ENCODE measurements around the gene VAV2. TPM values are rescaled to one million over a fixed set of nuclear protein-coding genes. Genes with fewer than 3 reads are reported as not detected.

VAV2 gene
- total and polyA plus RNA-seq, 2 of the 4 experiments (the other 2 are of a cell fraction), result 10.8 to 13.4 TPM

GRCh38 chr9:133861692-133862091, 130.4 kb downstream of the VAV2 start:
- Histone ChIP-seq H3K4me2 (ENCODE audit: low read depth, low read length) (no peak overlapping the region), H2BK20ac (ENCODE audit: low read depth, low read length) (no peak overlapping the region), H3K18ac (ENCODE audit: low read depth, low read length) (no peak overlapping the region), H3K9ac (ENCODE audit: low read depth, low read length) (no peak overlapping the region), H3K36me3 (ENCODE audit: control insufficient read depth, insufficient read depth, low read length) (peaks cover 9% of the 10 kb centered on the region; the same call in 1 of the 2 replicates), H2AK5ac (ENCODE audit: low read depth, low read length) (no peak overlapping the region), H4K5ac (ENCODE audit: low read depth, low read length) (no peak overlapping the region), H4K20me1 (ENCODE audit: insufficient read depth, low read length) (peaks cover 34% of the 10 kb centered on the region), H3K79me1 (ENCODE audit: low read depth in 1 of 2, low read length in 2 of 2) (peaks cover 19 to 60% of the 10 kb centered on the region in 2 experiments), H3K14ac (replicated peaks; ENCODE audit: low read depth, low read length) (no peak overlapping the region), H4K91ac (ENCODE audit: insufficient read depth, low read depth, low read length) (no peak overlapping the region), H3K27ac (ENCODE audit: insufficient read depth, low read length) (no peak overlapping the region), H2BK15ac (ENCODE audit: low read depth, low read length) (no peak overlapping the region), H2AFZ (replicated peaks; ENCODE audit: low read length, poor library complexity) (no peak overlapping the region), H3K27me3 (ENCODE audit: control insufficient read depth, insufficient read depth, low read length) (no peaks in the 10 kb centered on the region), H2BK120ac (ENCODE audit: low read depth, low read length) (no peak overlapping the region), H3K9me3 (ENCODE audit: control insufficient read depth, insufficient read depth, low read length) (peaks cover 5% of the 10 kb centered on the region), H3K56ac (ENCODE audit: extremely low read depth, insufficient read depth, low read length) (no peak overlapping the region), H2BK5ac (ENCODE audit: low read depth, low read length, poor library complexity, severe bottlenecking) (no peak overlapping the region), H3K4me1 (ENCODE audit: control insufficient read depth, insufficient read depth, low read length) (peaks cover 2% of the 10 kb centered on the region; the same call in 1 of the 2 replicates), H3K23ac (ENCODE audit: low read depth, low read length) (no peak overlapping the region), H2AK9ac (replicated peaks; ENCODE audit: low read depth, low read length, poor library complexity) (no peak overlapping the region), H4K8ac (ENCODE audit: low read depth in 2 of 2, low read length in 2 of 2) (no peak overlapping the region), H3K4me3 (ENCODE audit: insufficient read depth, low read depth, low read length) (no peak overlapping the region), H3K4ac (ENCODE audit: low read depth, low read length) (no peak overlapping the region), H3K9me1 (ENCODE audit: insufficient read depth, low read length) (0 out of 2 replicates have a peak, but pooled peaks cover 8% of the 10 kb centered on the region)
- ATAC-seq (ENCODE audit: low read depth) (no peak), DNase-seq (no peak)
- intact Hi-C loops (cut with micrococcal nuclease) (no loop called here), dilution Hi-C loops (cut with HindIII; ENCODE audit: low sequenced_read_pairs, unreplicated experiment) (no loop called here), in situ Hi-C loops (cut with MboI; ENCODE audit: low sequenced_read_pairs) (no loop called here)
- ChIA-PET POLR2A (ENCODE audit: unreplicated experiment) (no interaction called here), CTCF (no interaction called here)
- no CpG with 5 or more reads among the region's 5 CpGs for WGBS, 2 experiments (ENCODE audit: extremely low coverage in 2 of 2, insufficient read length in 1 of 2)
- TF ChIP-seq SMC3 (IDR thresholded peaks at IDR 0.05; ENCODE audit: low read depth, low read length) (no peak), FOS (IDR thresholded peaks at IDR 0.05; ENCODE audit: low read depth, low read length) (no peak), MAFK (IDR thresholded peaks at IDR 0.05; ENCODE audit: low read depth, low read length) (no peak), RAD21 (IDR thresholded peaks at IDR 0.05; ENCODE audit: low read length) (no peak), POLR2A (IDR thresholded peaks at IDR 0.05; ENCODE audit: low read depth, low read length) (no peak), ELK1 (IDR thresholded peaks at IDR 0.05; ENCODE audit: borderline replicate concordance, low read depth, low read length) (no peak), CTCF (conservative IDR thresholded peaks at IDR 0.05; ENCODE audit: low read depth, low read length) (no peak), USF2 (IDR thresholded peaks at IDR 0.05; ENCODE audit: low read depth, low read length) (no peak), CEBPB (IDR thresholded peaks at IDR 0.05; ENCODE audit: low read depth, low read length) (no peak), NFE2L2 (IDR thresholded peaks at IDR 0.05; ENCODE audit: low read depth, low read length) (no peak), BHLHE40 (IDR thresholded peaks at IDR 0.05; ENCODE audit: low read depth, low read length) (no peak)
- BruUV-seq (replicated peaks), result no TSS peak
